HuH-7 (cell line): ENCODE data around the gene CDH18.
"Not testable (repeated sequence)": the region's sequence is repeated elsewhere in the genome, so short reads cannot be mapped to it uniquely, and the experiment has no call there.

Experiments used
- DNase-seq: peaks from one replicate; pipeline ENCODE4 v3.0.0; 2011; ENCODE audit warnings: low spot score

Gene CDH18

GRCh38 chr5:19859020-19859419, 129.0 kb downstream of the CDH18 start:
- no peak for DNase-seq

GRCh38 chr5:19855931-19856330, 132.1 kb downstream of the CDH18 start:
- DNase-seq = no peak

- no peak for DNase-seq
These were observed 132.5 kb downstream of the CDH18 start for GRCh38 chr5:19855453-19855852.

- DNase-seq = no peak
These were observed 133.0 kb downstream of the CDH18 start for GRCh38 chr5:19855031-19855430.

- DNase-seq = no peak
These were observed 134.3 kb downstream of the CDH18 start for GRCh38 chr5:19853616-19854240.

GRCh38 chr5:19837536-19838174, 150.3 kb downstream of the CDH18 start:
- DNase-seq = no peak

GRCh38 chr5:19835442-19835841, 152.6 kb downstream of the CDH18 start:
- no peak for DNase-seq

GRCh38 chr5:19812720-19813119, 175.3 kb downstream of the CDH18 start:
- DNase-seq = not testable (repeated sequence)

GRCh38 chr5:19806756-19807155, 181.2 kb downstream of the CDH18 start:
- DNase-seq = no peak

GRCh38 chr5:19802686-19803085, 185.3 kb downstream of the CDH18 start:
- DNase-seq = no peak

- DNase-seq = no peak
These were observed 192.8 kb downstream of the CDH18 start for GRCh38 chr5:19795218-19795617.

GRCh38 chr5:19790829-19791466, 197.1 kb downstream of the CDH18 start:
- no peak for DNase-seq

- DNase-seq = no peak
These were observed 205.4 kb downstream of the CDH18 start for GRCh38 chr5:19782566-19782965.

- no peak for DNase-seq
These were observed 210.6 kb downstream of the CDH18 start for GRCh38 chr5:19777363-19777762.

GRCh38 chr5:19776886-19777285, 211.1 kb downstream of the CDH18 start:
- not testable (repeated sequence) for DNase-seq

GRCh38 chr5:19771174-19771835, 216.7 kb downstream of the CDH18 start:
- DNase-seq = no peak

GRCh38 chr5:19770396-19770795, 217.6 kb downstream of the CDH18 start:
- no peak for DNase-seq

- no peak for DNase-seq
These were observed 220.0 kb downstream of the CDH18 start for GRCh38 chr5:19767987-19768386.

- no peak for DNase-seq
These were observed 234.4 kb downstream of the CDH18 start for GRCh38 chr5:19753579-19753978.

- no peak for DNase-seq
These were observed 236.7 kb downstream of the CDH18 start for GRCh38 chr5:19751326-19751725.

- DNase-seq = no peak
These were observed 242.8 kb downstream of the CDH18 start for GRCh38 chr5:19745247-19745646.

GRCh38 chr5:19739671-19740070, 248.3 kb downstream of the CDH18 start:
- DNase-seq = no peak

- DNase-seq = no peak
These were observed 253.2 kb downstream of the CDH18 start for GRCh38 chr5:19734776-19735175.
